Measurements from ENCODE around the gene HOXB7.

GRCh38 chr17:48597528-48597777 is 13.4 kb downstream of the HOXB7 start:
- TF ChIP-seq POLR2A (IDR thresholded peaks at IDR 0.05; ENCODE audit: low read depth, low read length) (no peak), TAF1 (IDR thresholded peaks at IDR 0.05; ENCODE audit: borderline replicate concordance, low read depth, low read length) (no peak)

All from GM12892 (cell line).